Measurements from ENCODE around the gene JTB. TPM values are rescaled to one million over a fixed set of nuclear protein-coding genes. Genes with fewer than 3 reads are reported as not detected.

Gene JTB
- total RNA-seq, 1 experiment from 2014 or later: 134 TPM

DNA sequence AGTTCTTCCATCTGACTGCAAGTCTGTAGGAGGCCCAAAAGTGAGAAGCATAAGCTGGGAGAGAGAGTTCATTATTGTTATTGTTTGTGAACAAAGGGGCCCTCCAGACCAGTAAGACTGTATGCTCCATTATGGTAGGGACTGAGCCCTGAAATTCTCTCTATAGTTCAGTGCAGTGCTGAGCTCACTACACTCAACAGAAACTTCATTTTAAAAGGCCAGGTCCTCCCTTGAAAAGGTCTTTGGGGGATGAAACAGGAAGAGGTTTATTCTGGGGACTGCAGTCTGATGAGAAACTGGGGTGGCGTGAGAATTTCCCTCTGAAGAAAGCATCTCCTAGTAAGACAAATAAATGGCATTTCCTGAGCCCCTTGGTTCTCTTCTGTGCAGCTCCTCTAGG, 49.2 kb downstream of the JTB start:
- CTCF ChIA-PET: no interaction called here
- Histone ChIP-seq H3K9me3 (ENCODE audit: control insufficient read depth, insufficient read depth, low read depth, low read length) (no peaks in the 10 kb centered on the region), H3K27ac (ENCODE audit: low read length) (no peak overlapping the region), H3K4me1 (ENCODE audit: control insufficient read depth, insufficient read depth, low read length) (no peaks in the 10 kb centered on the region), H3K4me3 (ENCODE audit: low read depth in 2 of 2, low read length in 2 of 2) (no peak overlapping the region), H3K36me3 (ENCODE audit: control insufficient read depth, insufficient read depth, low read length) (no peaks in the 10 kb centered on the region), H3K27me3 (ENCODE audit: control insufficient read depth, insufficient read depth, low read length) (no peaks in the 10 kb centered on the region)
- no peak for DNase-seq (ENCODE audit: low read depth, low spot score)
- in situ Hi-C loops (cut with HindIII; ENCODE audit: low pct_unique_long_range_greater_than_20kb, low sequenced_read_pairs) (no loop called here), intact Hi-C loops (cut with micrococcal nuclease; ENCODE audit: unreplicated experiment) (no loop called here)
- no peak for ATAC-seq
- POLR2A ChIA-PET: no interaction called here
- TF ChIP-seq SIN3A (IDR thresholded peaks at IDR 0.05; ENCODE audit: borderline replicate concordance, insufficient read depth, low read depth, low read length): no peak
- no peak for TF ChIP-seq POLR2AphosphoS5 (IDR thresholded peaks at IDR 0.05; ENCODE audit: low read depth, low read length)
- TF ChIP-seq, protein P1, sequence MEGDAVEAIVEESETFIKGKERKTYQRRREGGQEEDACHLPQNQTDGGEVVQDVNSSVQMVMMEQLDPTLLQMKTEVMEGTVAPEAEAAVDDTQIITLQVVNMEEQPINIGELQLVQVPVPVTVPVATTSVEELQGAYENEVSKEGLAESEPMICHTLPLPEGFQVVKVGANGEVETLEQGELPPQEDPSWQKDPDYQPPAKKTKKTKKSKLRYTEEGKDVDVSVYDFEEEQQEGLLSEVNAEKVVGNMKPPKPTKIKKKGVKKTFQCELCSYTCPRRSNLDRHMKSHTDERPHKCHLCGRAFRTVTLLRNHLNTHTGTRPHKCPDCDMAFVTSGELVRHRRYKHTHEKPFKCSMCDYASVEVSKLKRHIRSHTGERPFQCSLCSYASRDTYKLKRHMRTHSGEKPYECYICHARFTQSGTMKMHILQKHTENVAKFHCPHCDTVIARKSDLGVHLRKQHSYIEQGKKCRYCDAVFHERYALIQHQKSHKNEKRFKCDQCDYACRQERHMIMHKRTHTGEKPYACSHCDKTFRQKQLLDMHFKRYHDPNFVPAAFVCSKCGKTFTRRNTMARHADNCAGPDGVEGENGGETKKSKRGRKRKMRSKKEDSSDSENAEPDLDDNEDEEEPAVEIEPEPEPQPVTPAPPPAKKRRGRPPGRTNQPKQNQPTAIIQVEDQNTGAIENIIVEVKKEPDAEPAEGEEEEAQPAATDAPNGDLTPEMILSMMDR (IDR thresholded peaks at IDR 0.05): no peak
- TF ChIP-seq, protein P2, sequence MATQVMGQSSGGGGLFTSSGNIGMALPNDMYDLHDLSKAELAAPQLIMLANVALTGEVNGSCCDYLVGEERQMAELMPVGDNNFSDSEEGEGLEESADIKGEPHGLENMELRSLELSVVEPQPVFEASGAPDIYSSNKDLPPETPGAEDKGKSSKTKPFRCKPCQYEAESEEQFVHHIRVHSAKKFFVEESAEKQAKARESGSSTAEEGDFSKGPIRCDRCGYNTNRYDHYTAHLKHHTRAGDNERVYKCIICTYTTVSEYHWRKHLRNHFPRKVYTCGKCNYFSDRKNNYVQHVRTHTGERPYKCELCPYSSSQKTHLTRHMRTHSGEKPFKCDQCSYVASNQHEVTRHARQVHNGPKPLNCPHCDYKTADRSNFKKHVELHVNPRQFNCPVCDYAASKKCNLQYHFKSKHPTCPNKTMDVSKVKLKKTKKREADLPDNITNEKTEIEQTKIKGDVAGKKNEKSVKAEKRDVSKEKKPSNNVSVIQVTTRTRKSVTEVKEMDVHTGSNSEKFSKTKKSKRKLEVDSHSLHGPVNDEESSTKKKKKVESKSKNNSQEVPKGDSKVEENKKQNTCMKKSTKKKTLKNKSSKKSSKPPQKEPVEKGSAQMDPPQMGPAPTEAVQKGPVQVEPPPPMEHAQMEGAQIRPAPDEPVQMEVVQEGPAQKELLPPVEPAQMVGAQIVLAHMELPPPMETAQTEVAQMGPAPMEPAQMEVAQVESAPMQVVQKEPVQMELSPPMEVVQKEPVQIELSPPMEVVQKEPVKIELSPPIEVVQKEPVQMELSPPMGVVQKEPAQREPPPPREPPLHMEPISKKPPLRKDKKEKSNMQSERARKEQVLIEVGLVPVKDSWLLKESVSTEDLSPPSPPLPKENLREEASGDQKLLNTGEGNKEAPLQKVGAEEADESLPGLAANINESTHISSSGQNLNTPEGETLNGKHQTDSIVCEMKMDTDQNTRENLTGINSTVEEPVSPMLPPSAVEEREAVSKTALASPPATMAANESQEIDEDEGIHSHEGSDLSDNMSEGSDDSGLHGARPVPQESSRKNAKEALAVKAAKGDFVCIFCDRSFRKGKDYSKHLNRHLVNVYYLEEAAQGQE (IDR thresholded peaks at IDR 0.05; ENCODE audit: insufficient read depth in 1 of 2, low read depth in 2 of 2, low read length in 1 of 2): no peak
- BruUV-seq (replicated peaks): no TSS peak

DNA sequence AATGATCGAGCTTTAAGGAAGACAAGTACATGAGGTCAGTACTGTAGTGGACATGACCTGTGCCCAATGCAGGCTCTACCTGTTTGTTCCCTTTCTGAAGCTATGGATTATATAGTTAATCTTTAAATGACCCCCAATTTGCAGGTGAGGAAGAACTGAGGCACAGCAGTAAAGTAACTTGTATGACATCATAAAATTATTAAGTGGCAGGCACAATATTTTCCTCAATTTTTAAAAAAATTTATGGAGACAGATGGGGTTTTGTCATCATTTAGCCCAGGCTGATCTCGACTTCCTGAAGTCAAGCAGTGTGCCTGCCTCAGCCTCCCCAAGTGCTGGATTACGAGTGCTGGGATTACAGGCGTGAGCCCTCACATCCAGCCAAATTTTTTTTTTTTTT, 51.1 kb downstream of the JTB start:
- H3K4me3 ChIP-seq (ENCODE audit: low read depth in 2 of 2, low read length in 2 of 2): no peak overlapping the region
- no TSS peak for BruUV-seq (replicated peaks)
- H3K27me3 ChIP-seq (ENCODE audit: control insufficient read depth, insufficient read depth, low read length): no peaks in the 10 kb centered on the region
- H3K9me3 ChIP-seq (ENCODE audit: control insufficient read depth, insufficient read depth, low read depth, low read length): no peaks in the 10 kb centered on the region
- no peak overlapping the region for H3K27ac ChIP-seq (ENCODE audit: low read length)
- TF ChIP-seq, protein P1 (IDR thresholded peaks at IDR 0.05): no peak
- TF ChIP-seq TCF7L2 (IDR thresholded peaks at IDR 0.05; ENCODE audit: low read depth, low read length) (no peak), SIN3A (IDR thresholded peaks at IDR 0.05; ENCODE audit: borderline replicate concordance, insufficient read depth, low read depth, low read length) (no peak), POLR2AphosphoS5 (IDR thresholded peaks at IDR 0.05; ENCODE audit: low read depth, low read length) (no peak)
- TF ChIP-seq, protein P2 (IDR thresholded peaks at IDR 0.05; ENCODE audit: insufficient read depth in 1 of 2, low read depth in 2 of 2, low read length in 1 of 2): no peak
- ChIA-PET CTCF (no interaction called here), POLR2A (no interaction called here)
- H3K4me1 ChIP-seq (ENCODE audit: control insufficient read depth, insufficient read depth, low read length): peaks cover 1% of the 10 kb centered on the region
- intact Hi-C loops (cut with micrococcal nuclease; ENCODE audit: unreplicated experiment) (no loop called here), in situ Hi-C loops (cut with HindIII; ENCODE audit: low pct_unique_long_range_greater_than_20kb, low sequenced_read_pairs) (no loop called here)
- no peak for DNase-seq (ENCODE audit: low read depth, low spot score)
- H3K36me3 ChIP-seq (ENCODE audit: control insufficient read depth, insufficient read depth, low read length): no peaks in the 10 kb centered on the region
- ATAC-seq: no peak

Small RNA genes within 50 kb of the gene (microRNA-seq; reads per million reads assigned to microRNA genes)
- gene MIR6737 (ENCODE audit: unreplicated experiment): 1.6 reads per million

Other genes starting within 250 kb of the JTB start
- 77.3 TPM for gene INTS3, start 249.6 kb downstream of the JTB start, total RNA-seq (2021; ENCODE audit: unreplicated experiment)
- 8.0 TPM for gene SLC27A3, start 202.3 kb downstream of the JTB start, total RNA-seq (2021; ENCODE audit: unreplicated experiment)
- gene GATAD2B, start 54.7 kb downstream of the JTB start, total RNA-seq (2021; ENCODE audit: unreplicated experiment): 47.2 TPM
- gene DENND4B, start 31.0 kb downstream of the JTB start, total RNA-seq (2021; ENCODE audit: unreplicated experiment): 56.2 TPM
- gene CRTC2, start 19.1 kb downstream of the JTB start, total RNA-seq (2021; ENCODE audit: unreplicated experiment): 39.3 TPM
- gene SLC39A1, start 14.1 kb downstream of the JTB start, total RNA-seq (2021; ENCODE audit: unreplicated experiment): 158 TPM
- gene CREB3L4, start 9.8 kb downstream of the JTB start, total RNA-seq (2021; ENCODE audit: unreplicated experiment): 12.3 TPM
- 70.6 TPM for gene RAB13, start 8.7 kb upstream of the JTB start, total RNA-seq (2021; ENCODE audit: unreplicated experiment)
- gene RPS27, start 13.1 kb upstream of the JTB start, total RNA-seq (2021; ENCODE audit: unreplicated experiment): 1,095 TPM
- gene NUP210L, start 177.4 kb upstream of the JTB start, total RNA-seq (2021; ENCODE audit: unreplicated experiment): 0.05 TPM
- 545 TPM for gene TPM3, start 214.4 kb upstream of the JTB start, total RNA-seq (2021; ENCODE audit: unreplicated experiment)
- not detected for gene CFAP141, start 228.7 kb upstream of the JTB start, total RNA-seq (2021; ENCODE audit: unreplicated experiment)
- 227 TPM for gene UBAP2L, start 243.3 kb upstream of the JTB start, total RNA-seq (2021; ENCODE audit: unreplicated experiment)